Activated T-cell treated with anti-CD3 and anti-CD28 coated beads, Interleukin-2, amount 50 U/mL, for 24 hours (primary cell): ENCODE measurements around the gene FOXN1.

ENCODE experiments used
- DNase-seq: peaks from one replicate; pipeline ENCODE4 v3.0.0-alpha.2; 2020
- H3K27ac Mint-ChIP-seq: 2 replicates; pipeline ENCODE4 v1.8.0; 2020; ENCODE audit warnings: mild to moderate bottlenecking, mixed read lengths
- H3K27me3 Mint-ChIP-seq: 2 replicates; pipeline ENCODE4 v1.8.0; 2020; ENCODE audit warnings: mixed read lengths
- H3K36me3 Mint-ChIP-seq: 2 replicates; pipeline ENCODE4 v1.8.0; 2020; ENCODE audit warnings: low read depth, mixed read lengths
- H3K4me1 Mint-ChIP-seq: 2 replicates; pipeline ENCODE4 v1.8.0; 2020; ENCODE audit warnings: low read depth, mixed read lengths
- H3K4me3 Mint-ChIP-seq: 2 replicates; pipeline ENCODE4 v1.8.0; 2020; ENCODE audit warnings: mild to moderate bottlenecking, moderate library complexity, mixed read lengths
- H3K9me3 Mint-ChIP-seq: 2 replicates; pipeline ENCODE4 v1.8.0; 2020; ENCODE audit warnings: mixed read lengths

FOXN1 gene

GRCh38 chr17:28534740-28535375, 28.7 kb downstream of the FOXN1 start:
- no peaks in the 10 kb centered on the region for H3K9me3 Mint-ChIP-seq
- H3K27me3 Mint-ChIP-seq, result no peaks in the 10 kb centered on the region
- H3K4me1 Mint-ChIP-seq, result no peaks in the 10 kb centered on the region
- no peak overlapping the region for H3K4me3 Mint-ChIP-seq
- H3K36me3 Mint-ChIP-seq, result no peaks in the 10 kb centered on the region
- no peak overlapping the region for H3K27ac Mint-ChIP-seq
- no peak for DNase-seq

DNA sequence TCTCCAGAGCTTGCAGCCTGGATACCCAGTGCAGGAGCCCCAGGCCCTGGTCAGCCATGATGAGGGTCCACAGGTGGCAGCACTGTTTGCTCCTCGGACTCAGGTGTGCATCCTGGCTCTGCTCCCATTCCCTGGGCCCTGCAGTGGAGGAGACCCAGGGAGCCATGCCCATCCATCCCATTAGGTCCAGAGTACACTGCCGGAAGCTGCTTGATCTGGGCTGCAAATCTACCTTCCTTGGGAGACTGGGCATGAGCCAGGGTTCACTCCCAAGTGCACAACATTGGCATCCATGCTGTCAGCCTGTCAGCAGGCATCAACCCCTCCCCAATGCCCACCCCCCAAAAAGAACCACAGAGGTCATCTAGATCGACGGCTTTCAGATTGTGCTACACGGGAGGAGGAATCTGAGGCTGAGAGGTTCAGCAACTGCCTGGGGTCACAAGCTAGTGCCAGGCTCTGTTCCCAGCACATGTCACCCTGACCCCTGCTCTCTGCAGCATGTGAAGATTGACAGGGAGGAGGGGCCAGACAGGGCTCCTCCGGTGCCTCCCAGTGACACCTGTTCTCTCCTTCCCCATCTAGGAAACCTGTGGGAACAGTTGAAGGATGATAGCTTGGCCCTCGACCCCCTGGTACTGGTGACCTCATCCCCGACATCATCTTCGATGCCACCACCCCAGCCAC, 30.5 kb downstream of the FOXN1 start:
- Mint-ChIP-seq H3K27me3 (no peaks in the 10 kb centered on the region), H3K9me3 (no peaks in the 10 kb centered on the region), H3K4me3 (no peak overlapping the region), H3K27ac (no peak overlapping the region), H3K4me1 (no peaks in the 10 kb centered on the region), H3K36me3 (no peaks in the 10 kb centered on the region)
- no peak for DNase-seq

DNA sequence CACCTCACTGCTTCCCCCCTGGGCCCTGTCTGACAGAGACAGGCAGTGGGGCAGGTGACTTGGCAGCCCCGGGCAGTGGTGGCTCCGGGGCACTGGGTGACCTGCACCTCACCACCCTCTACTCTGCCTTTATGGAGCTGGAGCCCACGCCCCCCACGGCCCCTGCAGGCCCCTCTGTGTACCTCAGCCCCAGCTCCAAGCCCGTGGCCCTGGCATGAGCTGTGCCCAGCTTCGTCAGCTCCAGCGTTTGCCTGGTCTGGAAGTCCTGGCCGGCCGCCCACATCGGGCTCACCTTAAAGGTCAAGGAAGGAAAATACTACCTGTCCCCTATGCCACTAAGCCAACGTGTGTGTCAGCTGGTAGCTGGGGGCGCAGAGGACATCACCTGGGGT, 31.1 kb downstream of the FOXN1 start:
- Mint-ChIP-seq H3K27me3 (no peaks in the 10 kb centered on the region), H3K27ac (no peak overlapping the region), H3K36me3 (no peaks in the 10 kb centered on the region), H3K9me3 (no peaks in the 10 kb centered on the region), H3K4me1 (no peaks in the 10 kb centered on the region), H3K4me3 (no peak overlapping the region)
- DNase-seq, result no peak

- H3K4me3 Mint-ChIP-seq, result no peak overlapping the region
- no peaks in the 10 kb centered on the region for H3K4me1 Mint-ChIP-seq
- H3K27me3 Mint-ChIP-seq, result no peaks in the 10 kb centered on the region
- no peaks in the 10 kb centered on the region for H3K36me3 Mint-ChIP-seq
- no peak for DNase-seq
- no peaks in the 10 kb centered on the region for H3K9me3 Mint-ChIP-seq
- H3K27ac Mint-ChIP-seq, result no peak overlapping the region
Measured at GRCh38 chr17:28538296-28538895, 32.2 kb downstream of the FOXN1 start.

DNA sequence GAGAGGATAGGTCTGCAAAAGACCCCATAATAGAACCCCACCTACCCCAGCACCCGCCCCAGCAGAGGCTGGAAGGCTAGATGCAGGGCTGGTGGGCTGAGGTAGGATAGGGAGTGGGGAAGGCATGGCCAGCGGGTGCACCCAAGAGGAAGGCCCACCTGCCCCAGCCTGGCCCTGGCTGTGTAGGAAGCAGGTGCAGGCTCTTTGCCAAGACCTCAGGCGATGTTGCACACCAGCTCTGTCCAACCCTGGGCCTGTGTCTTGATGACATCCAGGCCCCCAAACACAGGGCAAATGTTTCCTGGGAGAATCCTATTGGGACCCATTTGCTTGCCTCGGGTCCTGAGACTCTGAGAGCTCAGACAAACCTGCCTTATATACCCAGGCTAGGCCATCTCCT, 34.1 kb downstream of the FOXN1 start:
- no peaks in the 10 kb centered on the region for H3K4me1 Mint-ChIP-seq
- H3K4me3 Mint-ChIP-seq, result no peak overlapping the region
- DNase-seq, result no peak
- no peaks in the 10 kb centered on the region for H3K9me3 Mint-ChIP-seq
- no peaks in the 10 kb centered on the region for H3K36me3 Mint-ChIP-seq
- H3K27ac Mint-ChIP-seq, result no peak overlapping the region
- H3K27me3 Mint-ChIP-seq, result no peaks in the 10 kb centered on the region

- Mint-ChIP-seq H3K27me3 (no peaks in the 10 kb centered on the region), H3K36me3 (peaks cover 4% of the 10 kb centered on the region), H3K4me3 (no peak overlapping the region), H3K9me3 (no peaks in the 10 kb centered on the region), H3K27ac (no peak overlapping the region), H3K4me1 (no peaks in the 10 kb centered on the region)
- no peak for DNase-seq
Measured at GRCh38 chr17:28541439-28541838, 35.3 kb downstream of the FOXN1 start.

- H3K9me3 Mint-ChIP-seq, result no peaks in the 10 kb centered on the region
- H3K27ac Mint-ChIP-seq, result no peak overlapping the region
- H3K36me3 Mint-ChIP-seq, result peaks cover 18% of the 10 kb centered on the region
- H3K27me3 Mint-ChIP-seq, result no peaks in the 10 kb centered on the region
- H3K4me1 Mint-ChIP-seq, result peaks cover 20% of the 10 kb centered on the region
- DNase-seq, result no peak
- no peak overlapping the region for H3K4me3 Mint-ChIP-seq
Measured at GRCh38 chr17:28544402-28545140, 38.4 kb downstream of the FOXN1 start.

- no peak for DNase-seq
- no peak overlapping the region for H3K4me3 Mint-ChIP-seq
- H3K4me1 Mint-ChIP-seq, result peaks cover 25% of the 10 kb centered on the region
- H3K27me3 Mint-ChIP-seq, result no peaks in the 10 kb centered on the region
- no peaks in the 10 kb centered on the region for H3K9me3 Mint-ChIP-seq
- H3K36me3 Mint-ChIP-seq, result peaks cover 18% of the 10 kb centered on the region
- peak overlapping the region; percentile 39 for H3K27ac Mint-ChIP-seq
Measured at GRCh38 chr17:28545141-28545503, 39.0 kb downstream of the FOXN1 start.

- DNase-seq, result no peak
- Mint-ChIP-seq H3K4me1 (peaks cover 33% of the 10 kb centered on the region), H3K9me3 (no peaks in the 10 kb centered on the region), H3K27me3 (no peaks in the 10 kb centered on the region), H3K36me3 (peaks cover 18% of the 10 kb centered on the region), H3K4me3 (no peak overlapping the region), H3K27ac (peak overlapping the region; percentile 39)
Measured at GRCh38 chr17:28545787-28546415, 39.8 kb downstream of the FOXN1 start.

DNA sequence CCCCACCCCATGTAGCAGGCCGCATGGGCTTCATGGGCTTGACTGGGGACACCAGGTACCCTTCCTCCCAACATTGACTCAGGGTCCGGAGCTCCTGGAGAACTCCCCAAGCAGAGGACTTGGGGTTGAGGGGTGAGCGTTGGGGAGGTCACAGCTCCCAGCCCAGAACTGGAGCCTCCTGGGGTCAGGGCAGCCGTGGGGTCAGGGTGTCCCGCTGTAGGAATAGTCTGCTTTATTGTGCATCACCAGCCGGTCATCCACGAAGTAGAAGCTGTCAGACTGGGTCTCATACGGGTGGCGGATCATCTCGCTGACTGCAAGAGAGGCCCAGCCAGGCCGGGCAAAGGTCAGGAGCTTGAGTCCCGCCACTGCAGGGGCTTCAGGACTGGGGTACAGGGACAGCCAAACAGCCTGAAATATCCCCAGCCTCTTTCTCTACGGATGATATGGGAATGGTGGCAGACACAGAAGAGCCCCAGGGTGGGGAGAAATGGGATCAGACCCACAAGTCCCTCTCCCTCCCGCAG, 41.0 kb downstream of the FOXN1 start:
- Mint-ChIP-seq H3K36me3 (peaks cover 21% of the 10 kb centered on the region), H3K4me1 (peaks cover 44% of the 10 kb centered on the region), H3K27me3 (no peaks in the 10 kb centered on the region), H3K27ac (peak overlapping the region; percentile 84), H3K9me3 (no peaks in the 10 kb centered on the region), H3K4me3 (no peak overlapping the region)
- DNase-seq, result no peak

- DNase-seq, result peak; percentile 80
- peak overlapping the region; percentile 10 for H3K4me3 Mint-ChIP-seq
- no peaks in the 10 kb centered on the region for H3K9me3 Mint-ChIP-seq
- peaks cover 46% of the 10 kb centered on the region for H3K4me1 Mint-ChIP-seq
- peaks cover 24% of the 10 kb centered on the region for H3K36me3 Mint-ChIP-seq
- H3K27ac Mint-ChIP-seq, result peak overlapping the region; percentile 84
- H3K27me3 Mint-ChIP-seq, result no peaks in the 10 kb centered on the region
Measured at GRCh38 chr17:28547623-28548416, 41.7 kb downstream of the FOXN1 start.

GRCh38 chr17:28548417-28549130, 42.4 kb downstream of the FOXN1 start:
- Mint-ChIP-seq H3K9me3 (no peaks in the 10 kb centered on the region), H3K27ac (peak overlapping the region; percentile 79), H3K4me1 (peaks cover 51% of the 10 kb centered on the region), H3K4me3 (no peak overlapping the region), H3K27me3 (no peaks in the 10 kb centered on the region), H3K36me3 (peaks cover 31% of the 10 kb centered on the region)
- no peak for DNase-seq
